ENCODE results near the gene CELA2A. TPM values are rescaled to one million over a fixed set of nuclear protein-coding genes. Genes with fewer than 3 reads are reported as not detected.

CELA2A gene
- total and polyA plus RNA-seq, 11 donors: 0.76 to 1.0 (median 0.84) TPM; not detected in 6

DNA sequence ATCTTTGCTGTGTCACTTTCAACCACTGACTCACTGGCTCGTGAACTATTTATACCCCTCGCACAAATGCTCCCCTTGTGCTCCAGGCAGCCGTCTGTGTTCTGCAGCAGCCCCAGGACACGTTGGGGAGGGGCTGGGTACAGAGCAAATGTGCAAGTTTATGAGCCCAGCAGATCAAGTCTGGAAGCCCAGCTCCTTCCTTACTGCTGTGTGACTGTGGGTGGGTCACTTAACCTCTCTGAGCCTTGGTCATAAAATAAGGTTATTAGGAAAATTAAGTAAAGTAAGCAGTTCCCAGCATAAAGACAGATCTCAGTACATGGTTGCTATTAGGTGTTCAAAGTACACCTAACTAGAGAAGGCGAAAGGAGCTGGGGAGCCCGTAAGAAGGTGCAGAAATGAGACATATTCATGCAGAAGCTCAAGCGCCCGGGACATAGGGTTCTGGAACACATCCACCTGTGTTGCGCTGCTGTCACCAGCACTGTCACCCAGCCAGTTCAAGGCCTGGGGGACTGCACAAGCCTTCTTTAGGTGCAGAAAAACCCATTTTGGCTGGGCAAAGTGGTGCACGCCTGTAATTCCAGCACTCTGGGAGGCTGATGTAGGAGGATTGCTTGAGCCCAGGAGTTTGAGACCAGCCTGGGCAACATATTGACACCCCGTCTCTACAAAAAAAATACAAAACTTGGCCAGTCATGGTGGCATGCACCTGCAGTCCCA is 33.0 kb upstream of the CELA2A start:
- intact Hi-C loops (cut with DNase I): loop anchor here in 2 of 10 donors (10.0 kb wide), 2 partner anchors 269 to 279 kb away; partner anchors contain the start of gene TMEM51 (in 1 of the 2)
- 84 to 89% (median 86%) methylated on average over 11 of the region's 11 CpGs for WGBS, 4 donors
- DNase-seq: no peak
- Histone ChIP-seq H3K27ac (no peak overlapping the region), H3K9me3 (no peaks in the 10 kb centered on the region), H3K4me3 (no peak overlapping the region), H3K36me3 (peaks cover 0 to 45% (median 7%) of the 10 kb centered on the region in 9 donors), H3K4me1 (peaks cover 0 to 61% (median 19%) of the 10 kb centered on the region in 12 donors), H3K27me3 (no peaks in the 10 kb centered on the region)
- TF ChIP-seq, protein P1, sequence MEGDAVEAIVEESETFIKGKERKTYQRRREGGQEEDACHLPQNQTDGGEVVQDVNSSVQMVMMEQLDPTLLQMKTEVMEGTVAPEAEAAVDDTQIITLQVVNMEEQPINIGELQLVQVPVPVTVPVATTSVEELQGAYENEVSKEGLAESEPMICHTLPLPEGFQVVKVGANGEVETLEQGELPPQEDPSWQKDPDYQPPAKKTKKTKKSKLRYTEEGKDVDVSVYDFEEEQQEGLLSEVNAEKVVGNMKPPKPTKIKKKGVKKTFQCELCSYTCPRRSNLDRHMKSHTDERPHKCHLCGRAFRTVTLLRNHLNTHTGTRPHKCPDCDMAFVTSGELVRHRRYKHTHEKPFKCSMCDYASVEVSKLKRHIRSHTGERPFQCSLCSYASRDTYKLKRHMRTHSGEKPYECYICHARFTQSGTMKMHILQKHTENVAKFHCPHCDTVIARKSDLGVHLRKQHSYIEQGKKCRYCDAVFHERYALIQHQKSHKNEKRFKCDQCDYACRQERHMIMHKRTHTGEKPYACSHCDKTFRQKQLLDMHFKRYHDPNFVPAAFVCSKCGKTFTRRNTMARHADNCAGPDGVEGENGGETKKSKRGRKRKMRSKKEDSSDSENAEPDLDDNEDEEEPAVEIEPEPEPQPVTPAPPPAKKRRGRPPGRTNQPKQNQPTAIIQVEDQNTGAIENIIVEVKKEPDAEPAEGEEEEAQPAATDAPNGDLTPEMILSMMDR (IDR thresholded peaks at IDR 0.05): no peak
- no peak for TF ChIP-seq POLR2A (IDR thresholded peaks at IDR 0.05)
- peak in 2 of 4 donors; percentile 9 to 30 for ATAC-seq

- ATAC-seq (peak in 1 of 4 donors; percentile 30), DNase-seq (no peak)
- H3K27me3 ChIP-seq: no peaks in the 10 kb centered on the region
- H3K9me3 ChIP-seq: no peaks in the 10 kb centered on the region
- TF ChIP-seq, protein P1 (IDR thresholded peaks at IDR 0.05): no peak
- TF ChIP-seq POLR2A (IDR thresholded peaks at IDR 0.05): no peak
- intact Hi-C loops (cut with DNase I): loop anchor here in 2 of 10 donors (10.0 kb wide), 2 partner anchors 269 to 279 kb away; partner anchors contain the start of gene TMEM51 (in 1 of the 2)
- H3K4me3 ChIP-seq: no peak overlapping the region
- H3K4me1 ChIP-seq: peaks cover 0 to 54% (median 16%) of the 10 kb centered on the region in 12 donors
- H3K27ac ChIP-seq: no peak overlapping the region
- WGBS, 4 donors: 79 to 87% (median 83%) methylated on average over 13 of the region's 13 CpGs
- peaks cover 0 to 52% (median 7%) of the 10 kb centered on the region in 9 donors for H3K36me3 ChIP-seq
Measured at GRCh38 chr1:15424146-15424667, 32.3 kb upstream of the CELA2A start.

GRCh38 chr1:15424981-15425380 is 31.6 kb upstream of the CELA2A start:
- H3K4me1 ChIP-seq: peaks cover 0 to 46% (median 14%) of the 10 kb centered on the region in 12 donors
- ATAC-seq (no peak), DNase-seq (no peak)
- no peaks in the 10 kb centered on the region for H3K27me3 ChIP-seq
- H3K27ac ChIP-seq: no peak overlapping the region
- WGBS, 4 donors: 80 to 90% (median 85%) methylated on average over 5 of the region's 5 CpGs
- H3K4me3 ChIP-seq: no peak overlapping the region
- H3K36me3 ChIP-seq: peaks cover 0 to 60% (median 7%) of the 10 kb centered on the region in 9 donors
- intact Hi-C loops (cut with DNase I): loop anchor here in 3 of 10 donors (5.0 to 10.0 kb wide), 3 partner anchors 270 to 280 kb away; partner anchors contain the start of gene TMEM51 (in 2 of the 3)
- TF ChIP-seq, protein P1 (IDR thresholded peaks at IDR 0.05): no peak
- no peak for TF ChIP-seq POLR2A (IDR thresholded peaks at IDR 0.05)
- H3K9me3 ChIP-seq: no peaks in the 10 kb centered on the region

- ATAC-seq (no peak), DNase-seq (no peak)
- H3K27me3 ChIP-seq: no peaks in the 10 kb centered on the region
- TF ChIP-seq POLR2A (IDR thresholded peaks at IDR 0.05): no peak
- TF ChIP-seq, protein P1 (IDR thresholded peaks at IDR 0.05): no peak
- intact Hi-C loops (cut with DNase I): loop anchor here in 3 of 10 donors (5.0 to 10.0 kb wide), 3 partner anchors 271 to 281 kb away; partner anchors contain the start of gene TMEM51 (in 2 of the 3)
- H3K9me3 ChIP-seq: no peaks in the 10 kb centered on the region
- H3K27ac ChIP-seq: no peak overlapping the region
- WGBS, 4 donors: 95 to 98% (median 97%) methylated on average over 6 to 10 of the region's 10 CpGs
- H3K4me3 ChIP-seq: no peak overlapping the region
- H3K36me3 ChIP-seq: peaks cover 0 to 65% (median 7%) of the 10 kb centered on the region in 9 donors
- peaks cover 0 to 42% (median 14%) of the 10 kb centered on the region in 12 donors for H3K4me1 ChIP-seq
Measured at GRCh38 chr1:15425521-15425920, 31.0 kb upstream of the CELA2A start.

Measured in heart left ventricle (tissue), 16 donors.